Activated CD4-positive, alpha-beta memory T cell treated with anti-CD3 and anti-CD28 coated beads for 36 hours (primary cell): ENCODE measurements around the gene SPSB4. TPM values are rescaled to one million over a fixed set of nuclear protein-coding genes. Genes with fewer than 3 reads are reported as not detected.

Experiments
- CTCF ChIA-PET: fragments of 350-600 bp; sonication (Branson Sonifier 250); formaldehyde crosslinking; loops from one replicate; lab custom pipeline; 2021; ENCODE audit warnings: antibody characterized with exemption, inconsistent platforms; lab: Charles Lee
- POLR2A ChIA-PET: fragments of 350-600 bp; sonication (Branson Sonifier 250); formaldehyde crosslinking; loops from one replicate; lab custom pipeline; 2021; ENCODE audit warnings: antibody characterized with exemption; lab: Charles Lee
- DNase-seq: peaks from one replicate; pipeline ENCODE4 v3.0.0-alpha.2; 2020
- H3K27ac Mint-ChIP-seq: one replicate; pipeline ENCODE4 v1.8.0; 2021; ENCODE audit warnings: mixed read lengths
- H3K27me3 Mint-ChIP-seq: one replicate; pipeline ENCODE4 v1.8.0; 2021; ENCODE audit warnings: mixed read lengths
- H3K36me3 Mint-ChIP-seq: one replicate; pipeline ENCODE4 v1.8.0; 2021; ENCODE audit warnings: mixed read lengths
- H3K4me1 Mint-ChIP-seq: one replicate; pipeline ENCODE4 v1.8.0; 2021; ENCODE audit warnings: low read depth, mixed read lengths
- H3K4me3 Mint-ChIP-seq: one replicate; pipeline ENCODE4 v1.8.0; 2021; ENCODE audit warnings: mild to moderate bottlenecking, mixed read lengths
- H3K9me3 Mint-ChIP-seq: one replicate; pipeline ENCODE4 v1.8.0; 2021; ENCODE audit warnings: mixed read lengths
- intact Hi-C: fragments of 100-400 bp; cut with micrococcal nuclease; formaldehyde crosslinking; loops from one replicate; pipeline ENCODE4 v1.15.1; 2023
- total RNA-seq, 2 experiments: library from RNA; stranded (reverse); gene quantifications; one replicate each; pipeline ENCODE4 v1.2.3, GENCODE V29; 2021

The SPSB4 gene
- total RNA-seq, 2 experiments from 2014 or later, result not detected

DNA sequence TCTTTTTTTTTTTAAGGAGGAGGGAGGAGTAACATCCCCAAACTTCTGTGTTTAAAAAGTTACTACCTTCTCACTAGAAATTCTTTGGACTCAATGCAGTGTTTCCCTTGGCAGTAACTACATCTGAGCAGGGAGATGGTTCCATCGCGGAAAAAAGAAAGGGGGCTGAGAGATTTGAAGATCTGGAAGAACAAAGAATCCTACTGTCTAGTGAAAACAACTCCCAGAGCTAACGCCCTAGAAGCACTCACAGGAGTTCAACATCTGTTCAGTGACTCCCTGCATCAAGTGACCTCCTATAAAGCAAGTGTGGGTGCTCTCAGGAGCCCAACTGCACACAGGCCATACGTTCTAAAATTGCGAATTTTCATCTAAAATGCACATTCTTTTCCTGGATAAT, 113.7 kb downstream of the SPSB4 start:
- H3K9me3 Mint-ChIP-seq, result peaks cover 16% of the 10 kb centered on the region
- CTCF ChIA-PET, result interaction anchor here (0.6 to 1.9 kb wide), 2 partner anchors 27 to 161 kb away, joined by 3 to 4 read pairs; no protein-coding TSS in a partner anchor
- H3K4me1 Mint-ChIP-seq, result no peaks in the 10 kb centered on the region
- no peak for DNase-seq
- intact Hi-C loops, result no loop called here
- H3K27ac Mint-ChIP-seq, result no peak overlapping the region
- no peaks in the 10 kb centered on the region for H3K36me3 Mint-ChIP-seq
- peaks cover 3% of the 10 kb centered on the region for H3K27me3 Mint-ChIP-seq
- POLR2A ChIA-PET, result no interaction called here
- no peak overlapping the region for H3K4me3 Mint-ChIP-seq

DNA sequence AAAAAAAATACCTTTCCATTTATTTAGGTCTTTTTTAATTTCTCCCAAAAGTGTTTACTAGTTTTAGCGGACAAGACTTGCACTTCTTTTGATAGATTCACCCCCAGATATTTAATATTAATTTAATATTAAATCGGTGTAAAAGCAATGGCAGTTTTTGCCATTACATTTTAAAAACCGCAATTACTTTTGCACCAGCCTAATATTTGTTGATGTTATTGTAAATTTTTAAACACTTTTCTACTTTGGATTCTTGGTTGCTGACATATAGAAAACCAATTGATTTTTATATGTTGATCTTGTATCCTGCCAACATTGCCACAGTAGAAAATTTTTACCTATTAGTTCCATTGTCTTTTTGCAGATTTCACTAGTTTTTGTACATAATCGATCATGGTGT, 116.5 kb downstream of the SPSB4 start:
- Mint-ChIP-seq H3K36me3 (no peaks in the 10 kb centered on the region), H3K4me1 (no peaks in the 10 kb centered on the region), H3K27me3 (peaks cover 5% of the 10 kb centered on the region), H3K27ac (no peak overlapping the region), H3K4me3 (no peak overlapping the region), H3K9me3 (peaks cover 3% of the 10 kb centered on the region)
- POLR2A ChIA-PET, result no interaction called here
- CTCF ChIA-PET, result no interaction called here
- intact Hi-C loops, result no loop called here
- no peak for DNase-seq

DNA sequence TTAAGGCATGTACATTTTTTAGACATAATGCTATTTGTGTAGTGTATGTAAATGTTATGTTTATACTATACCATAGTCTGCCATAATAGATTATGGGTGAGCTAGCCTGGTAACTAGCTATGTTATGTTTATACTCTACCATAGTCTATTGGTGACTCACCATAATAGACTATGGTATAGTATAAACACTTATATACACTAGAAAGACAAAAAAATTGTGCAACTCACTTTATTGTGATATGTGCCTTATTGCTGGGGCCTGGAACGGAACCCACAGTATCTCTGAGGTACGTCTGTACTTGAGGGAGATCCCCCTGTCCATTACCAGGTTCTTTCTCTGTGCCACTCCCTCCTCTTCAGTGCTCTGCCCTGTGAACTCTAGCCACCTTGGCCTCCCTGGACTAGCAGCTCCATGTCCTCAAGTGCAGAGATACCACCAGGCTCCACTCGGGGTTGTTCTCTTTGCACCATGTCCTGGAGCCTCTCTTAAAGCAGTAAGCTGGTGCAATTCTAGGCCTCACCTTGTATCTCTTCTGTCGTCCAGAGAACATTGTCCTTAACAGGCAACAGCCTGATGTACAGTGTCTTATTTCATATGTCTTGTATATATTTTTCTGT, 119.6 kb downstream of the SPSB4 start:
- CTCF ChIA-PET, result no interaction called here
- intact Hi-C loops, result no loop called here
- no peak for DNase-seq
- H3K36me3 Mint-ChIP-seq, result no peaks in the 10 kb centered on the region
- no peak overlapping the region for H3K4me3 Mint-ChIP-seq
- no peaks in the 10 kb centered on the region for H3K4me1 Mint-ChIP-seq
- H3K27ac Mint-ChIP-seq, result no peak overlapping the region
- POLR2A ChIA-PET, result no interaction called here
- H3K9me3 Mint-ChIP-seq, result peaks cover 3% of the 10 kb centered on the region
- H3K27me3 Mint-ChIP-seq, result peaks cover 9% of the 10 kb centered on the region

- Mint-ChIP-seq H3K9me3 (peaks cover 3% of the 10 kb centered on the region), H3K27me3 (peaks cover 6% of the 10 kb centered on the region), H3K27ac (no peak overlapping the region), H3K4me3 (no peak overlapping the region), H3K4me1 (no peaks in the 10 kb centered on the region), H3K36me3 (no peaks in the 10 kb centered on the region)
- no peak for DNase-seq
- CTCF ChIA-PET, result no interaction called here
- intact Hi-C loops, result no loop called here
- POLR2A ChIA-PET, result no interaction called here
These were observed 123.5 kb downstream of the SPSB4 start for GRCh38 chr3:141174674-141175073.

DNA sequence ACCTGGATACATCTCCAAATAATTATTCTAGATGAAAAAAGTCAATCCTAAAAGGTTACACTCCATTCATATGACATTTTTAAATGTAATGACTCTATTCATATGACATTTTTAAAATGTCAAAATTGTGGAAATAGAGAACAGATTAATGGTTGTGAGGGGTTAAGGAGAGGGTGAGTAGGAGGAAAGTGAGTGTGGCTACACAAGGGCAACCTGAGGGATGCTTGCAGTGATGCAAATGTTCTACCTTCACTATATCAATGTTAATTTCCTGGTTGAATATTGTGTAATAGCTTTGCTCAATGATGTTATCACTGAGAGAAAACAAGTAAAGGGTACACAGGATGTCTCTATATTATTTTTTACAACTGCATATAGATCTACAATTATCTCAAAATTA, 125.6 kb downstream of the SPSB4 start:
- Mint-ChIP-seq H3K4me1 (no peaks in the 10 kb centered on the region), H3K27me3 (peaks cover 7% of the 10 kb centered on the region), H3K4me3 (no peak overlapping the region), H3K36me3 (no peaks in the 10 kb centered on the region), H3K27ac (no peak overlapping the region), H3K9me3 (peaks cover 3% of the 10 kb centered on the region)
- ChIA-PET CTCF (interaction anchor here (2.0 kb wide), 1 partner anchor 55 kb away, joined by 4 read pairs; the partner anchor contains the start of gene PXYLP1), POLR2A (no interaction called here)
- no peak for DNase-seq
- intact Hi-C loops, result no loop called here

GRCh38 chr3:141178026-141178425, 126.9 kb downstream of the SPSB4 start:
- peaks cover 7% of the 10 kb centered on the region for H3K27me3 Mint-ChIP-seq
- no peaks in the 10 kb centered on the region for H3K36me3 Mint-ChIP-seq
- intact Hi-C loops, result no loop called here
- ChIA-PET CTCF (interaction anchor here (2.0 kb wide), 1 partner anchor 54 kb away, joined by 4 read pairs; the partner anchor contains the start of gene PXYLP1), POLR2A (no interaction called here)
- no peak overlapping the region for H3K4me3 Mint-ChIP-seq
- H3K4me1 Mint-ChIP-seq, result no peaks in the 10 kb centered on the region
- no peak overlapping the region for H3K27ac Mint-ChIP-seq
- DNase-seq, result no peak
- peaks cover 3% of the 10 kb centered on the region for H3K9me3 Mint-ChIP-seq

- CTCF ChIA-PET, result interaction anchor here (2.0 kb wide), 1 partner anchor 53 kb away, joined by 4 read pairs; the partner anchor contains the start of gene PXYLP1
These were observed 127.4 kb downstream of the SPSB4 start for GRCh38 chr3:141178551-141178950.

DNA sequence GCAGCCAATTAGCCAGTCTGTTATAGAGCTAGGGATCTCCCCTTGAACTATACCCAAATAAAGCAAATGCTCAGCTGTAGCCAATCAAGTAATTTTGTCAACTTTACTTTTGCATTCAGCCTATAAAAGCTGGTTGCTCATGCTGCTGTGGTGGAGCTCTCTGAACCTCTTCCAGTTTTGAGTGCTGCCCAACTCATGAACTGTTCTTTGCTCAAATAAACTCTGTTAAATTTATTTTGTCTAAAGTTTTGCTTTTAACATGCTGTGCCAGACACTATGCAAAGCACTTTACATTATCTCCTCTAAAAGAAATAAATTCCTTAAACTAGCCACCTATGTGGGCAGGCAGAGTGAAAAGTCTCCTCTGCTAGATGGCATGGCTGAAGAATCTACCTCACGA, 128.8 kb downstream of the SPSB4 start:
- peaks cover 5% of the 10 kb centered on the region for H3K27me3 Mint-ChIP-seq
- no peak overlapping the region for H3K27ac Mint-ChIP-seq
- CTCF ChIA-PET, result no interaction called here
- no peak for DNase-seq
- H3K4me1 Mint-ChIP-seq, result no peaks in the 10 kb centered on the region
- H3K36me3 Mint-ChIP-seq, result no peaks in the 10 kb centered on the region
- H3K4me3 Mint-ChIP-seq, result no peak overlapping the region
- H3K9me3 Mint-ChIP-seq, result peaks cover 3% of the 10 kb centered on the region
- intact Hi-C loops, result no loop called here
- POLR2A ChIA-PET, result no interaction called here

More at GRCh38 chr3:141178551-141178950, 127.4 kb downstream of the SPSB4 start:
- intact Hi-C loops, result no loop called here
- no peaks in the 10 kb centered on the region for H3K4me1 Mint-ChIP-seq
- peaks cover 3% of the 10 kb centered on the region for H3K9me3 Mint-ChIP-seq
- DNase-seq, result no peak
- POLR2A ChIA-PET, result no interaction called here
- H3K4me3 Mint-ChIP-seq, result no peak overlapping the region
- H3K36me3 Mint-ChIP-seq, result no peaks in the 10 kb centered on the region
- no peak overlapping the region for H3K27ac Mint-ChIP-seq
- H3K27me3 Mint-ChIP-seq, result peaks cover 7% of the 10 kb centered on the region

- CTCF ChIA-PET, result no interaction called here
- Mint-ChIP-seq H3K27ac (no peak overlapping the region), H3K9me3 (peaks cover 3% of the 10 kb centered on the region), H3K36me3 (no peaks in the 10 kb centered on the region), H3K27me3 (peaks cover 5% of the 10 kb centered on the region), H3K4me1 (no peaks in the 10 kb centered on the region), H3K4me3 (no peak overlapping the region)
- POLR2A ChIA-PET, result no interaction called here
- intact Hi-C loops, result no loop called here
- DNase-seq, result no peak
These were observed 130.0 kb downstream of the SPSB4 start for GRCh38 chr3:141181196-141181595.

DNA sequence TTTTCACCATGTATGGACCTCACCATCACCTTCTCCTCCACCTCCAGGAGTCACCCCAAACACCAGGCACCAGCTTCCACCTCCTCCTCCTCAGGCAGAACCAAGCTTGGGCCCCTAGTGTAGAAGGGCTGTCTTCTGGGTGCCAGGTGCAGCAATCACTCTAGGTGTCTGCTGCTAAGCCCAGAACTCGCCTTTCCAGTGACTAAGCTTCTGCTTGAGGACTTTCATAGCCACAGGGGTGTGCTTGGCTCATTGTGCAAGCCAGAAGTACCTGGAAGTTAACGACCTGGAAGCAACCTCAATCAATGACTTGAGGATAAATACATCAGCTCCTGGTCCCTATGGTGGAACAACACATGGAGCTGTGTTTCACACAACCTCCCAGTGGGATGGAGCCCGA, 130.7 kb downstream of the SPSB4 start:
- peaks cover 3% of the 10 kb centered on the region for H3K9me3 Mint-ChIP-seq
- DNase-seq, result no peak
- H3K4me1 Mint-ChIP-seq, result no peaks in the 10 kb centered on the region
- ChIA-PET POLR2A (no interaction called here), CTCF (no interaction called here)
- H3K4me3 Mint-ChIP-seq, result no peak overlapping the region
- intact Hi-C loops, result no loop called here
- H3K27me3 Mint-ChIP-seq, result peaks cover 5% of the 10 kb centered on the region
- no peaks in the 10 kb centered on the region for H3K36me3 Mint-ChIP-seq
- no peak overlapping the region for H3K27ac Mint-ChIP-seq

DNA sequence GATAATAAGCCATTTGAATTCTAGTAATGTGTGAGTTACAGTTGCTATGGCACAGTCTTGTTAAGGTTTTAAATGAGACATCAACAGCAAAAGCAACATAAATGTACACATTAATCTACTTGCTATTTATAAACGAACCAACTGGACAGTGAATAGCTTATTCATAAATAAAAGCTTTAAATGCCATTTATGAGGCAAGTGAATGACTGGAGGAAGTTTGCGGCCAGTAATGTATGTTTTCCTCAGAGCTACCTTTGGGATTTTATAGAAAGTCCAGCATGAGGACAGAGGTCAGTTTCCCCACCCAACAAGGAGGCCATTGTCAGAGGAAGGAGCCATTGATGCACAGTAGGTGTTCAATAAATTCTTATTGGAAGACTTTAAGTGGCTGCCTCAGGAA, 132.5 kb downstream of the SPSB4 start:
- no peak overlapping the region for H3K4me3 Mint-ChIP-seq
- peaks cover 5% of the 10 kb centered on the region for H3K27me3 Mint-ChIP-seq
- ChIA-PET CTCF (interaction anchor here (0.6 to 2.1 kb wide), 3 partner anchors 8 to 39 kb away, joined by 3 to 15 read pairs (median 6); no protein-coding TSS in a partner anchor), POLR2A (no interaction called here)
- no peaks in the 10 kb centered on the region for H3K36me3 Mint-ChIP-seq
- DNase-seq, result no peak
- H3K4me1 Mint-ChIP-seq, result no peaks in the 10 kb centered on the region
- intact Hi-C loops, result no loop called here
- H3K9me3 Mint-ChIP-seq, result peaks cover 3% of the 10 kb centered on the region
- H3K27ac Mint-ChIP-seq, result no peak overlapping the region

DNA sequence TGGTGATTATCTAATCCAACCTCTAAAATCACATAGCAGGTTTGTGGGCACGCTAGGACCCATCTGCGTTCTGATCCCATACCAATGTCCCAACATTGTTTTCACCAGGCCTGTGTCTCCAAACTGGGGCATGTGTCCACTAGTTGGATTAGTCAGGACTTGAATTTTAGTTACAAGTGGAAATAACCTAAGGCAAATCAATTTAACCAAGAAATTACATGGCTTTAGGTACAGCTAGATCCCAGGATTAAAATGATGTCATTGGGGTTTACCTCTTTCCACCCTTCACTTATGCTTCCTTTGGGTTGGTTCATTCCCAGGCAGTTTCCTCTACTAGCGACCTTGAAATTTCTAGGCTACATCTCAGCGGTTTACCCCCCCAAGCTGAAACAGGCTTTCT, 133.3 kb downstream of the SPSB4 start:
- intact Hi-C loops, result no loop called here
- peaks cover 1% of the 10 kb centered on the region for H3K9me3 Mint-ChIP-seq
- H3K27ac Mint-ChIP-seq, result no peak overlapping the region
- POLR2A ChIA-PET, result no interaction called here
- CTCF ChIA-PET, result interaction anchor here (1.5 to 2.1 kb wide), 2 partner anchors 7 to 9 kb away, joined by 6 to 15 read pairs; no protein-coding TSS in a partner anchor
- DNase-seq, result no peak
- no peaks in the 10 kb centered on the region for H3K4me1 Mint-ChIP-seq
- H3K4me3 Mint-ChIP-seq, result no peak overlapping the region
- H3K36me3 Mint-ChIP-seq, result no peaks in the 10 kb centered on the region
- H3K27me3 Mint-ChIP-seq, result peaks cover 5% of the 10 kb centered on the region
